ENCODE measurements around the gene SPX.
A peak's percentile ranks its signal among the peaks of the same experiment; 100 is the strongest.

The SPX gene, protein sequence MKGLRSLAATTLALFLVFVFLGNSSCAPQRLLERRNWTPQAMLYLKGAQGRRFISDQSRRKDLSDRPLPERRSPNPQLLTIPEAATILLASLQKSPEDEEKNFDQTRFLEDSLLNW

GRCh38 chr12:21526053-21526452 is at the start of gene SPX:
SPX (plus strand) TSS chr12:21526296; CDS start chr12:21526473, 177 bp downstream.
- peak; percentile 5 for DNase-seq (ENCODE audit: low spot score)

DNA sequence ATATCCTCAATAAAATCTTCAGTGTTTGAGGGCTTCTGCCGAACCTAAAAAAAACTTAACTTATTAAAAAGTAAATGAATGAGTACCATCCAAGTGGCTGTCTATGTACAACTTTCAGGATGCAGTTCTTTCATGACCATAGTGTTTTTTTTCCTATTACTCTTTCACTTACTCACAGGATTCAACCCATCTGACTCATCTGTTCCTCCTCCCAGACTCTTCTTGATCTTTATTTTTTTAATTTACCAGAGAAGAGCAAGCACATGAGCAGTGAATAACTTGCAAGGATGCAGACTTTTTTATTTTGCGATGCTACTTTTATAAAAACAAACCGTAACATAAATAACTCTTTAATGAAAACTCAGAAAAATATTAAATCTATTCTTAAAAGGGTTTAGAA is 49.1 kb upstream of the SPX start:
- DNase-seq (ENCODE audit: low spot score) = peak; percentile 39

DNA sequence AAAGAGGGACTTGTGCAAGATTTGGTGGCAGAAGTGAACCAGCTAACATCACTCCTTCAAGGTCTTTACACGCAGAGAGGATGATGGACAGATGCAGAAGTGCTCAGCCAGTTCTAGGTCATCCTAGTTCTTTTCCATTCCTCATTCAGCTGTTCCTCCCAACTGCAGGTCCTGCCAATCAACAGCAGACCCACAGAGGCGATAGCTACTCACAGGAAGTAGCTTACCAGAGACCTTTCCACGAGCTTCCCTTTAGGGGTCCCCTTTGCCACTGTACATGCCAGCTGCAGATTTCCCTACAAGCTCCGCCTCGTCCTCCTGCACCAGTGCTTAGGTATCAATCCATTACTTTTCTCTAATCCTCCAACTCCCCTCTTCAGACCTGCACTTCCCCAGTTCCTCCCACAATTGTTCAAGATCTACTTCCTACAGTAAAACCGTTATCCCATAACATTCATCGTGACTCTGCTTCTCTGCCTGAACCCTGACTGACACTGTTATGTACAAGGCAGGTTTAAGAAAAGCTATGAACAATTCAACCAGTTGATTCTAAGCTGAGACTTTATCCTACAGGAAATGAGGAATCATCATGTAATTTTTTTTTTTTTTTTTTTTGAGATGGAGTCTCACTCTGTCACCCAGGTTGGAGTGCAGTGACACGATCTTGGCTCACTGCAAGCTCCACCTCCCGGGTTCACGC is 47.2 kb upstream of the SPX start:
- DNase-seq (ENCODE audit: low spot score) = no peak

GRCh38 chr12:21483531-21483930 is 42.6 kb upstream of the SPX start:
- no peak for DNase-seq (ENCODE audit: low spot score)

DNA sequence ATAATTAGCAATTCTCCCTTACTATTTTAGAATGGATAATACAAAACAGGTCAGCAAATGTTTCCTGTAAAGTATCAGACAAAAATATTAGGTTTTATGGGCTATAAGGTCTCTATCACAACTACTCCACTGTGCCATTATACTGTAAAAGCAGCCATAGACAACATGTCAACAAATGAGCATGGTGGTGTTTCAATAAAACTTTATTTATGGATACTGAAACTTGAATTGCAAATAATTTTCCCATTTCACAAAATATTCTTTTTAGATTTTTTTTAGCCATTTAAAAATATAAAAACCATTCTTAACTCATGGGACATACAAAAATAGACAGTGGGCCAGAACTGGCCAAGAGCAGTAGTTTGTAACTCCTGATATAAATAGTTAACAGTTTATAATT is 40.1 kb upstream of the SPX start:
- DNase-seq (ENCODE audit: low spot score) = no peak

DNA sequence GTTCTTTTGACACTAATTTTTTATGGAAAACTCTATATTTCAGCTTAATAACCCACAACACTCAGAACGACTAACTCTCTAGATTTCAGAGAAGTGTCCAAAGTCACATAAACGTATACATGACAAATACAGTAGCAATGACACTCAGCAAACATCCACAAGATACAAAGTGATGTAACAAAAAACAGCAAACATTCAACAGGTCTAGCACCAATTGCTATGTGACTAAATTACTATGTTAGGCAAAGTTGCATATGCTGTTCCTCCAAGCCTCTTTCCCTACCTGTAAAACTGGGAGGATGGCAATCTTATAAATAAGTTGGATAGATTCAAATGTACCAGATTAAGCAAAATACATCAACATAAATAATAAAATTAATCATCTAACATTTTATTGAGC is 26.3 kb upstream of the SPX start:
- DNase-seq (ENCODE audit: low spot score) = no peak

DNA sequence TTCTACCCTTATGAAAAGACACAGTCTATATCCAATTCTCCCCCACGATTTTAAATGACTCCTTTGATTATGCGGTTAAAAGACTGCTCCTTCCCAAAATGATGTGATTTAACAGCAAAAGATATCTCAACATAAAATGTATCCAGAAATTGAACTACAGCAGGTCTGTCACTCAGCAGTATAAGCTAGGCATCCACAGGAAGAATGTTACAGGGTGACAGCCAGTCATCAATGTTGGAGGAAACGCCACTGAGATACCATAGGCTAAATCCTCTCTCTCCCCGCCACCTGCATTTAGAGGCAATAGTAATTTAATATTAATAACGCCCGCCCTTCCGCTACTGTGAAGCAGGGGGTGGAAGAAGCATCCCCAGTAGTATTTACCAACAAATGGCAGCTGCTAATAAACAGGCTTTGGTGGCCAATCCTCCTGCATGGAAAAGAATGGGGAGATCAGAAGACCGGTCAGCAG is 25.3 kb upstream of the SPX start:
- no peak for DNase-seq (ENCODE audit: low spot score)

DNA sequence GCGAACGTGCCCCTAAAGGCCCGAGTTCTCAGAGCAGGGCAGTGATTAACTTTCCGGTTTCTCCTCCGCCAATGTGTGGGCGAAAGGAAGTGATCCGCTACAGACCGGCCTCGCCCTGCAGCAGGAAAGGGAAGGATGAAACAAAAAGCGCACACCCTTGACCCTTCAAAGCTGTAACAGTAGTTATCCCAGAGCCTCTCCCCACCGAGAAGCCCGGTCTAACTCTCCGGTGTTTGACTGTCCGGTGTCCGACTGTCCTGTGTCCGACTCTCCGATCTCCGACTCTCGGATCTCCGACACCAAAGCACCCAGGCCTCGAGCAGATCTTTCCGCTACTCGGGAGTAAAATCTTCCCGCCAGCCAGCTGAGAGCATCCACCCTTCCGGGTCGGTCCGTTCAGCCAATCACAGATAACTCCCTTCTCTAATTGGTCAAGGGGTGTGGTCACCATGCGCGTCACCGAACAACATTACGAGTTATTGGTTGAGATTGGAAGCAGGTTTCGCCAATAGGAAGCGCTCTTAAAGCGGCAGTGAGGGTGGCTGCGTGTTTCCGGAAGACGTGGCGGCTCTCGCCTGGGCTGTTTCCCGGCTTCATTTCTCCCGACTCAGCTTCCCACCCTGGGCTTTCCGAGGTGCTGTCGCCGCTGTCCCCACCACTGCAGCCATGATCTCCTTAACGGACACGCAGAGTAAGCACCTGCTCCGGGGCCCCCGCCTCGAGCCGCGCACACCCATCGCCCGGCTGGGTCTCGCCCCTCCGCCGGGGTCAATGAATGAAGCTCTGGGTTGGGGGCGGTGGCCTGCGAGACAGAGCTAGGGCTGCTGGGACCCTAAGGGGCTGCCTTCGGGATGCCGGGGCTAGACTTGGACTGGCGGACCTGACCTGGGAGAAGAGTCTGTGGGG is 24.6 kb upstream of the SPX start, which contains the start of the genes GOLT1B and RECQL:
Gene GOLT1B, plus strand, starts transcription at position 532 of the 906 bp plus-strand sequence. Its CDS starts 135 bp downstream, at position 667.
Gene RECQL, minus strand, starts transcription at position 378 of the 906 bp plus-strand sequence. CDS start 2,065 bp downstream, outside the sequence.
- peak; percentile 98 for DNase-seq (ENCODE audit: low spot score)

GRCh38 chr12:21502164-21502496 is 24.0 kb upstream of the SPX start:
- DNase-seq (ENCODE audit: low spot score) = peak; percentile 55

DNA sequence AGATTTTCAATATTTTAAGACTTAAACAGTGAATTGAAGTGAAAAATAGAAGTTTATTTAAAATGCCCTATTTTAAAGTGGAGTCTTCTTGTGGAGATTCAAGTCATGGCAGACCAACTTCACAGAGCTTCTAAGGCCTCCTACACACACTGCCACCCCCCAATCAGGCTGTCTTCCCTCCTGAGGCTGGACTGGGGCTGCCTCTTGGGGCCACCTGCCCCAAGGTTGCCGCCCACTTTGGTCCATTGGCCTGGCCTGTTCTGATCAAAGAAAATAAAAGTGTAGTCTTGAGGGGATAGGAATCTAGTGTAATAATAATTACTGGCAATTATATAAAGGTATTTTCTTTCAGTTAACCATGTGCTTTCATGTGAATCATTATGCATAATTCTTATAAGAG is 23.2 kb upstream of the SPX start:
- DNase-seq (ENCODE audit: low spot score) = no peak

- no peak for DNase-seq (ENCODE audit: low spot score)
These were observed 20.2 kb upstream of the SPX start for GRCh38 chr12:21505888-21506287.

DNA sequence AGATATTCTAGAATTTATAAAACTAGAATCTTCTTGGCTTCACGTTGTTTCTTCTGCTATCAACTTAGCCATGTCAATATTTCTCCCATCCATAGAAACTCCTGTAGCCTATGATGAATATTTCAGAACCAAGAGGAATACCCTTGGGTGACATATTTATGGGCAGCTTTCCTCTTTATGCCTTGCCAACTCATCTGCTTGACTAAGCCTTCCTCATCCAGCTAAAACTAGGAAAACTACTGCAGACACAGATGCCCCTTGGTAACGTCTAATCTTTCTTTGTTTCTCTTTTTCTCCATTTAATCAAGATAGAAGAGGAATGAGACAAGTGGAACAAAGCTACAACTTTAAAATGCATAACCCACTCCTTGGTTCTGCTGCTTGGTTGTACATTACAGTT is 18.2 kb upstream of the SPX start:
- DNase-seq (ENCODE audit: low spot score) = no peak

DNA sequence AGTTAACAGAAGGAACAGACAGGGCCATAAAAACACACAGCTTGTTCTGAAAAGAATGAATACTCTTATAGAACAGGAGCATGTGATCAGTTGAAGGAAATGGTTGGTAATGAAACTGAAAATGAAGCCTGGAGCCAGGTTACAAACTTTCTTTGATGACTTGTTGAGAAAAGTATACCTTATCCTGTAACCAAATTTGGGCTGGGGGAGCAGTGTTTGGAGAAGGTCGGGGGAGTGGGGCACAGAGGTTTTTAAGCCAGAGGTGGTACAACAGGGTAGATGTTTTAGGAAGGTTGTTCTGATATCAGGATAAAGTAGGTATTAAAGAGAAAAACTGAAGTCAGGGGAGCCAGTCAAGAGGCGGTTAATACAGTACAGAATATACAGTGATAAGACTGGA is 16.3 kb upstream of the SPX start:
- no peak for DNase-seq (ENCODE audit: low spot score)

- no peak for DNase-seq (ENCODE audit: low spot score)
These were observed 9.8 kb upstream of the SPX start for GRCh38 chr12:21516281-21516680.

DNA sequence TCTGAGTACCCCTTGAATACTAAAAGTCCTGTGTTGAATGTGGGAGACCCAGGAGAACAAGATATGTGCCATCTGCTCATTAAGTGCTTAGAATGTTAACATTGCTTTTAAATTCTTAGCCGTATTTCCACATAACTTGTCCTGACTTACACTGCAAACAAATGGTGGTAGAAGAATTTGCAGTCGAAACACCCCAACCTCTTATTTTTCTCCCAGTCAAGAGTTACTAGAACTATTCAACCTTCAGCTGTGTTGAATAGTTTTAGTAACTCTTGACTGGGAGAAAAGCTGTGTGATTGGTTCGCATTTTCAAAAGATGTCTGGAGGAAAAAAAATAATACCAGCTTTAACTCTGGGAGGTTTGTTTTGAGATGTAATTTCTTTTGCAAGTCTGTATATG is 7.6 kb upstream of the SPX start:
- DNase-seq (ENCODE audit: low spot score) = no peak

DNA sequence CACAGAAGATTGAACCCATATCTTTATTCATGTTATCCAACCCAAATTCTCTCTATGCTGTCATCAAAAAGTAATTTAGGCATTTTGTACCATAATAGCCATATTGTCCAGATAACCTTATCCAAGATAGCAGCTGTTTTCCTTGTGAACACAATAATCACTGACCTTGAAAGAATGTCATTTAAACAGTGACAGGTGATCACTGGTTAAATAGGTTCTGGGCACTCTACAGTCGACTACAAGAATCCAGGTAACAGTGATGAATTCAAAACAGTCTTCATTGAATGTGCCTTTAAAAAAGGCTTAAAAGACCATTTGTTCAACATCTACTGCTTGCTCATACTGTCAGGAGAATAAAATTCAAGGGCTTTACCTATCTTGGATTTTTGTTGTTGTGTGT is 4.6 kb upstream of the SPX start:
- DNase-seq (ENCODE audit: low spot score) = no peak

GRCh38 chr12:21523148-21523547 is 2.9 kb upstream of the SPX start:
- DNase-seq (ENCODE audit: low spot score) = no peak

- no peak for DNase-seq (ENCODE audit: low spot score)
These were observed 737 bp downstream of the SPX start for GRCh38 chr12:21526721-21527345.

GRCh38 chr12:21527451-21528180 is 1.5 kb downstream of the SPX start:
- peak; percentile 72 for DNase-seq (ENCODE audit: low spot score)

GRCh38 chr12:21528953-21529352 is 2.9 kb downstream of the SPX start:
- no peak for DNase-seq (ENCODE audit: low spot score)

GRCh38 chr12:21529456-21529855 is 3.4 kb downstream of the SPX start:
- no peak for DNase-seq (ENCODE audit: low spot score)

All from GM03348 (cell line).